ENCODE measurements around the gene TRIO.

DNA sequence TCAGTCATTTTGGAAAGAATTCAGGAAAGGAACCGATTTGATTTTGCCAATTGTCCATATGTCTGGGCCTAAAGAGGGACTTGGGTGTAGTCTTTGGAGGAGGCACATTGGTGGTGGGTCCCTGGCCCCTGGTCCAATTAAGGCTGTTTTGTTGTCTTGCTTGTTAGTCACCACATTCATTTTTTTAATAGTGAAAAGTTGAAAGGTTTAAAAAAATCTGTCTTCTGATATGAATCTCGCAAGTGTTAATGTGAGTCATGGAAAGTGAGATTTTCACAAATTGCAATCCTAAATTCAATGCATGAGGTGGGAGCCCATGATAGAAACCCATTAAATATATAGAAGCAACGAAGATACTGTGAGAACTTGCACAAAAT lies 272.5 kb downstream of the TRIO start:
- TF ChIP-seq SIN3A (IDR thresholded peaks at IDR 0.05; ENCODE audit: borderline replicate concordance, insufficient read depth, low read length) (no peak), POLR2AphosphoS5 (IDR thresholded peaks at IDR 0.05; ENCODE audit: low read depth, low read length) (no peak), TAF1 (IDR thresholded peaks at IDR 0.05; ENCODE audit: borderline replicate concordance, insufficient read depth, low read length) (no peak)
- TF ChIP-seq, protein P1, sequence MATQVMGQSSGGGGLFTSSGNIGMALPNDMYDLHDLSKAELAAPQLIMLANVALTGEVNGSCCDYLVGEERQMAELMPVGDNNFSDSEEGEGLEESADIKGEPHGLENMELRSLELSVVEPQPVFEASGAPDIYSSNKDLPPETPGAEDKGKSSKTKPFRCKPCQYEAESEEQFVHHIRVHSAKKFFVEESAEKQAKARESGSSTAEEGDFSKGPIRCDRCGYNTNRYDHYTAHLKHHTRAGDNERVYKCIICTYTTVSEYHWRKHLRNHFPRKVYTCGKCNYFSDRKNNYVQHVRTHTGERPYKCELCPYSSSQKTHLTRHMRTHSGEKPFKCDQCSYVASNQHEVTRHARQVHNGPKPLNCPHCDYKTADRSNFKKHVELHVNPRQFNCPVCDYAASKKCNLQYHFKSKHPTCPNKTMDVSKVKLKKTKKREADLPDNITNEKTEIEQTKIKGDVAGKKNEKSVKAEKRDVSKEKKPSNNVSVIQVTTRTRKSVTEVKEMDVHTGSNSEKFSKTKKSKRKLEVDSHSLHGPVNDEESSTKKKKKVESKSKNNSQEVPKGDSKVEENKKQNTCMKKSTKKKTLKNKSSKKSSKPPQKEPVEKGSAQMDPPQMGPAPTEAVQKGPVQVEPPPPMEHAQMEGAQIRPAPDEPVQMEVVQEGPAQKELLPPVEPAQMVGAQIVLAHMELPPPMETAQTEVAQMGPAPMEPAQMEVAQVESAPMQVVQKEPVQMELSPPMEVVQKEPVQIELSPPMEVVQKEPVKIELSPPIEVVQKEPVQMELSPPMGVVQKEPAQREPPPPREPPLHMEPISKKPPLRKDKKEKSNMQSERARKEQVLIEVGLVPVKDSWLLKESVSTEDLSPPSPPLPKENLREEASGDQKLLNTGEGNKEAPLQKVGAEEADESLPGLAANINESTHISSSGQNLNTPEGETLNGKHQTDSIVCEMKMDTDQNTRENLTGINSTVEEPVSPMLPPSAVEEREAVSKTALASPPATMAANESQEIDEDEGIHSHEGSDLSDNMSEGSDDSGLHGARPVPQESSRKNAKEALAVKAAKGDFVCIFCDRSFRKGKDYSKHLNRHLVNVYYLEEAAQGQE (IDR thresholded peaks at IDR 0.05; ENCODE audit: insufficient read depth in 1 of 2, low read depth in 2 of 2, low read length in 2 of 2): no peak

Measured in PFSK-1 (cell line).